Tibial artery (tissue), 4 donors: ENCODE measurements around the gene TMEM11.

Experiments
- DNase-seq, 2 donors: peaks; one replicate each; pipeline ENCODE4 v3.0.0-alpha.2; 2019
- H3K27ac ChIP-seq, 2 donors: fragments of 200-600 bp; sonication (generic) in 1 of 2; 1 replicate in 1 of 2; 2 replicates in 1 of 2; pipeline ENCODE4 v1.5.1; 2018 to 2019; ENCODE audit warnings: mild to moderate bottlenecking in 1 of 2
- H3K27me3 ChIP-seq, 2 donors: fragments of 200-600 bp; sonication (generic) in 1 of 2; one replicate each; pipeline versions ENCODE4 v1.5.1 to v1.6.0; 2016 to 2019
- H3K36me3 ChIP-seq, 3 donors: fragments of 200-600 bp; sonication (generic) in 2 of 3; one replicate each; pipeline ENCODE4 v1.5.1; 2016 to 2019; ENCODE audit warnings: mild to moderate bottlenecking in 2 of 3
- H3K4me1 ChIP-seq, 4 donors: fragments of 200-600 bp; sonication (generic) in 2 of 4; 1 replicate in 3 of 4; 2 replicates in 1 of 4; pipeline ENCODE4 v1.5.1; 2016 to 2019
- H3K4me3 ChIP-seq, 2 donors: fragments of 200-600 bp; sonication (generic) in 1 of 2; 1 replicate in 1 of 2; 2 replicates in 1 of 2; pipeline ENCODE4 v1.5.1; 2018 to 2019; ENCODE audit warnings: mild to moderate bottlenecking in 2 of 2
- H3K9me3 ChIP-seq, 3 donors: fragments of 200-600 bp; sonication (generic) in 1 of 3; one replicate each; pipeline ENCODE4 v1.5.1; 2016 to 2019
- CTCF ChIP-seq, 2 experiments: fragments of 200-600 bp in 1 of 2; fragments of 450-650 bp in 1 of 2; IDR thresholded peaks; one replicate each; pipeline ENCODE4 v1.5.1; 2017 to 2019; ENCODE audit warnings: antibody characterized with exemption in 2 of 2, mild to moderate bottlenecking in 1 of 2, moderate library complexity in 1 of 2
- intact Hi-C: fragments of 100-400 bp; cut with DNase I; formaldehyde crosslinking; loops from one replicate; pipeline ENCODE4 v1.15.0; 2023; ENCODE audit warnings: low total_unique reads

TMEM11 gene

GRCh38 chr17:21208352-21208751 lies 5.6 kb downstream of the TMEM11 start:
- DNase-seq: no peak
- Histone ChIP-seq H3K27ac (no peak overlapping the region), H3K27me3 (no peaks in the 10 kb centered on the region), H3K4me1 (peaks cover 0 to 84% (median 62%) of the 10 kb centered on the region in 4 donors), H3K36me3 (peaks cover 0 to 35% (median 7%) of the 10 kb centered on the region in 3 donors), H3K9me3 (no peaks in the 10 kb centered on the region), H3K4me3 (no peak overlapping the region)
- no peak for TF ChIP-seq CTCF (IDR thresholded peaks at IDR 0.05)
- intact Hi-C loops: no loop called here

DNA sequence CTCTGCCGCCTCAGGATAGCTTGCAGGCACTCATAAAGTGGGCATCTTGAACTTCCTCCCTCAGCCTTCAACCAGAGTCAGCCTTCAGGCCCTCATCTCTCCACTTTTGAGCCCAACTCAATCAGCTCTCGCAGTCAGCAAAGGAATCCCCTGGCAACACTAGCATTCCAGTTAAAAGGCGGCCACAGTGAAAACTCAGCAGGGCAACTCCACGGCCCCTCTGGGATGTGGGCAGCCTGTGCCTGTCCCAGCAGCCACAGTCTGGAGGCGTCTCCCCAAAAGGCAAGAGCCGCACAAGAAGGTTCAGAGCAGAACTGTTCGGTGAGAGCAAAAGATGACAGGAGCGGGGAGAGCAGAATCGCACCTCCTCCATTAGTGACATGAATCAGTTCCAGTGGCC lies 9.0 kb downstream of the TMEM11 start:
- H3K27me3 ChIP-seq: no peaks in the 10 kb centered on the region
- peaks cover 0 to 24% (median 7%) of the 10 kb centered on the region in 3 donors for H3K36me3 ChIP-seq
- no peaks in the 10 kb centered on the region for H3K9me3 ChIP-seq
- no peak for DNase-seq
- H3K4me3 ChIP-seq: no peak overlapping the region
- no peak for TF ChIP-seq CTCF (IDR thresholded peaks at IDR 0.05)
- H3K27ac ChIP-seq: peak overlapping the region; percentile 40 to 54
- peaks cover 0 to 84% (median 58%) of the 10 kb centered on the region in 4 donors for H3K4me1 ChIP-seq
- intact Hi-C loops: no loop called here

DNA sequence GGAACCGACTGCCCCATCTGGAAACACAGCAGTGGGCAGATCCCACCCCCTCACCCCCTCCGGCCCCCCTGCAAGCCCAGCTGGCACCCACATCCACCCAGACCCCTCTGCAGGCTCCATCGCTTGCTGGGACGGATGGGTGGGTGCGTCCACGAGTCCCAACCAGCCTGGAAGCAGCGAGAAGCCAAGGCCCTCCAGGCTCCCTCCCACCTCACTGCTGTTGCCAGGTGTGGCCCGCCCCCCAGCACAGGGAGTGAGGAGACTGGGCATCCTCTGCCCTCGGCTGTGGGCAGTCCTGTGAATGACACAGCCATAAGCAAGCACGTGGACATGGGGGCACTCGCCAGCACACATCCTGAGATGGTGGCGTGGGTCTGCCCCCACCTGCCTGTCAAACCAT lies 11.4 kb downstream of the TMEM11 start:
- Histone ChIP-seq H3K4me1 (peaks cover 0 to 77% (median 49%) of the 10 kb centered on the region in 4 donors), H3K9me3 (no peaks in the 10 kb centered on the region), H3K4me3 (no peak overlapping the region), H3K27me3 (no peaks in the 10 kb centered on the region), H3K36me3 (peaks cover 9 to 21% (median 14%) of the 10 kb centered on the region in 3 donors), H3K27ac (no peak overlapping the region)
- no peak for DNase-seq
- intact Hi-C loops: no loop called here
- TF ChIP-seq CTCF (IDR thresholded peaks at IDR 0.05): no peak

GRCh38 chr17:21201874-21202273 lies 12.1 kb downstream of the TMEM11 start:
- TF ChIP-seq CTCF (IDR thresholded peaks at IDR 0.05): no peak
- Histone ChIP-seq H3K36me3 (peaks cover 15 to 21% (median 20%) of the 10 kb centered on the region in 3 donors), H3K27me3 (no peaks in the 10 kb centered on the region), H3K27ac (no peak overlapping the region), H3K9me3 (no peaks in the 10 kb centered on the region), H3K4me3 (no peak overlapping the region), H3K4me1 (peaks cover 0 to 77% (median 49%) of the 10 kb centered on the region in 4 donors)
- no peak for DNase-seq
- intact Hi-C loops: no loop called here

DNA sequence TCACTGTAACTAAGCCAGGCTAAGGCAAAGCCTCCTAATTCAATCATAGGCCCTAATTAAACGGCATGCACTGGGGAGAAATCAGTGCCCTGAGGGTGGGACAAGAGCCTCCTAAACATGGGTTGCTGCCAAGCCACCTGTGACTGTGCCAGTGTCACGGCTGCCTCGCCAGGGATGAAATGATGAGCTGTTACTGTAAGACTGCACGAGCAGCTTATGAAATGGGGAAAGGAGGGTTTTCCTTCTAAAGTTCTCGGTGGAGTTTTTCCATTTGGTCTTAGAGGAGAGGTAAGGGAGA lies 12.7 kb downstream of the TMEM11 start:
- TF ChIP-seq CTCF (IDR thresholded peaks at IDR 0.05): no peak
- Histone ChIP-seq H3K4me3 (no peak overlapping the region), H3K27me3 (no peaks in the 10 kb centered on the region), H3K4me1 (peaks cover 0 to 72% (median 47%) of the 10 kb centered on the region in 4 donors), H3K27ac (no peak overlapping the region), H3K9me3 (no peaks in the 10 kb centered on the region), H3K36me3 (peaks cover 19 to 26% (median 24%) of the 10 kb centered on the region in 3 donors)
- DNase-seq: no peak
- intact Hi-C loops: no loop called here
